Measurements from ENCODE around the gene ZMYND8.

GRCh38 chr20:47217482-47218446 lies 138.7 kb downstream of the ZMYND8 start:
- no peak for TF ChIP-seq ZNF558 (tag by site-specific recombination; IDR thresholded peaks at IDR 0.05)
- TF ChIP-seq YY1 (tag by site-specific recombination; IDR thresholded peaks at IDR 0.05): no peak
- no peak for TF ChIP-seq PRDM4 (tag by site-specific recombination; IDR thresholded peaks at IDR 0.05)
- TF ChIP-seq ZNF140 (tag by site-specific recombination; IDR thresholded peaks at IDR 0.05): no peak
- no peak for TF ChIP-seq CTCF (tag by site-specific recombination; IDR thresholded peaks at IDR 0.05)
- TF ChIP-seq GFI1B (tag by site-specific recombination; IDR thresholded peaks at IDR 0.05): no peak
- no peak for TF ChIP-seq ZNF138 (tag by site-specific recombination; IDR thresholded peaks at IDR 0.05; ENCODE audit: borderline replicate concordance)
- TF ChIP-seq REST (tag by site-specific recombination; IDR thresholded peaks at IDR 0.05): no peak
- TF ChIP-seq ZBTB20 (tag by site-specific recombination; IDR thresholded peaks at IDR 0.05): no peak
- TF ChIP-seq ZNF169 (tag by site-specific recombination; IDR thresholded peaks at IDR 0.05): no peak
- no peak for TF ChIP-seq ZNF24 (tag by site-specific recombination; IDR thresholded peaks at IDR 0.05)

Measured in HEK293 (cell line).